Measurements from ENCODE around the gene CRHR2. TPM values are rescaled to one million over a fixed set of nuclear protein-coding genes. Genes with fewer than 3 reads are reported as not detected.

Gene CRHR2
- polyA plus RNA-seq, 1 of the 3 experiments (the other 2 are of a cell fraction): not detected

- H3K4me1 ChIP-seq (ENCODE audit: control insufficient read depth in 1 of 2, insufficient read depth in 2 of 2, low read depth in 1 of 2, low read length in 1 of 2): no peaks in the 10 kb centered on the region
- POLR2A ChIA-PET: no interaction called here
- 43% methylated on average over 4 of the region's 4 CpGs for WGBS (ENCODE audit: low lambda C conversion rate)
- H3K79me2 ChIP-seq (ENCODE audit: insufficient read depth): no peaks in the 10 kb centered on the region
- no peak overlapping the region for H3K9ac ChIP-seq
- CTCF ChIA-PET: interaction anchor here (0.8 to 2.1 kb wide), 6 partner anchors 14 to 238 kb away, joined by 3 to 5 read pairs (median 4); partner anchors contain the start of gene CRHR2
- H3K36me3 ChIP-seq (replicated peaks in 1 of 2; ENCODE audit: control insufficient read depth in 1 of 2, insufficient read depth in 2 of 2, low read length in 1 of 2): no peaks in the 10 kb centered on the region
- H4K20me1 ChIP-seq (ENCODE audit: insufficient read depth): no peaks in the 10 kb centered on the region
- no peak overlapping the region for H3K4me2 ChIP-seq
- no peak for DNase-seq
- no peaks in the 10 kb centered on the region for H3K9me2 ChIP-seq
- H3K9me3 ChIP-seq: no peaks in the 10 kb centered on the region
- H3K4me3 ChIP-seq (ENCODE audit: low read depth in 2 of 2, low read length in 1 of 2): no peak overlapping the region
- no peak overlapping the region for H2AFZ ChIP-seq (ENCODE audit: low read depth)
- H3K27ac ChIP-seq (ENCODE audit: low read depth in 2 of 2, low read length in 1 of 2): no peak overlapping the region
- TF ChIP-seq RAD21 (IDR thresholded peaks at IDR 0.05; ENCODE audit: low read length): no peak
- TF ChIP-seq TAF1 (IDR thresholded peaks at IDR 0.05; ENCODE audit: borderline replicate concordance, low read depth, low read length): no peak
- TF ChIP-seq SIN3A (IDR thresholded peaks at IDR 0.05; ENCODE audit: borderline replicate concordance, low read depth, low read length): no peak
- TF ChIP-seq TEAD4 (IDR thresholded peaks at IDR 0.05; ENCODE audit: borderline replicate concordance, insufficient read depth): no peak
- no peak for TF ChIP-seq NRF1 (IDR thresholded peaks at IDR 0.05; ENCODE audit: low read depth, low read length)
- TF ChIP-seq GATA2 (CRISPR knock-in tag; IDR thresholded peaks at IDR 0.05): no peak
- H3K27me3 ChIP-seq (ENCODE audit: insufficient read depth): peaks cover 36% of the 10 kb centered on the region
- no peaks in the 10 kb centered on the region for H3F3A ChIP-seq (replicated peaks; ENCODE audit: insufficient read depth)
Observed at GRCh38 chr7:30698481-30698880, 16.2 kb upstream of the CRHR2 start.

GRCh38 chr7:30697719-30698460 is 15.6 kb upstream of the CRHR2 start:
- Histone ChIP-seq H3K27me3 (ENCODE audit: insufficient read depth) (peaks cover 42% of the 10 kb centered on the region), H3K79me2 (ENCODE audit: insufficient read depth) (no peaks in the 10 kb centered on the region), H3K27ac (ENCODE audit: low read depth in 2 of 2, low read length in 1 of 2) (no peak overlapping the region), H3K9me3 (no peaks in the 10 kb centered on the region), H4K20me1 (ENCODE audit: insufficient read depth) (no peaks in the 10 kb centered on the region), H3K4me3 (ENCODE audit: low read depth in 2 of 2, low read length in 1 of 2) (no peak overlapping the region), H3K4me2 (no peak overlapping the region), H3F3A (replicated peaks; ENCODE audit: insufficient read depth) (no peaks in the 10 kb centered on the region), H3K4me1 (ENCODE audit: control insufficient read depth in 1 of 2, insufficient read depth in 2 of 2, low read depth in 1 of 2, low read length in 1 of 2) (no peaks in the 10 kb centered on the region), H2AFZ (ENCODE audit: low read depth) (no peak overlapping the region), H3K36me3 (replicated peaks in 1 of 2; ENCODE audit: control insufficient read depth in 1 of 2, insufficient read depth in 2 of 2, low read length in 1 of 2) (no peaks in the 10 kb centered on the region), H3K9ac (no peak overlapping the region), H3K9me2 (no peaks in the 10 kb centered on the region)
- DNase-seq: no peak
- whole genome bisulfite sequencing (ENCODE audit: low lambda C conversion rate): 52% methylated on average over 14 of the region's 15 CpGs
- ChIA-PET CTCF (interaction anchor here (0.8 to 2.1 kb wide), 10 partner anchors 11 to 237 kb away, joined by 3 to 9 read pairs (median 4); partner anchors contain the start of gene CRHR2), POLR2A (no interaction called here)
- TF ChIP-seq NFIC (IDR thresholded peaks at IDR 0.05; ENCODE audit: borderline replicate concordance) (no peak), TCF12 (IDR thresholded peaks at IDR 0.05) (no peak), EP300 (IDR thresholded peaks at IDR 0.05; ENCODE audit: borderline replicate concordance in 1 of 2, low read depth in 1 of 2, low read length in 1 of 2) (no peak), SMC3 (IDR thresholded peaks at IDR 0.05; ENCODE audit: low read depth, low read length) (no peak), USF2 (IDR thresholded peaks at IDR 0.05; ENCODE audit: borderline replicate concordance, low read depth, low read length) (no peak), TAF1 (IDR thresholded peaks at IDR 0.05; ENCODE audit: borderline replicate concordance, low read depth, low read length) (no peak), FOXM1 (IDR thresholded peaks at IDR 0.05; ENCODE audit: low read depth) (no peak), RFX5 (IDR thresholded peaks at IDR 0.05; ENCODE audit: low read length) (no peak), POLR2AphosphoS5 (IDR thresholded peaks at IDR 0.05; ENCODE audit: low read depth, low read length) (no peak), YY1 (IDR thresholded peaks at IDR 0.05; ENCODE audit: low read depth) (no peak), CHD2 (IDR thresholded peaks at IDR 0.05; ENCODE audit: low read length, partially characterized antibody) (no peak), REST (IDR thresholded peaks at IDR 0.05; ENCODE audit: low read depth, low read length) (no peak), RAD21 (IDR thresholded peaks at IDR 0.05; ENCODE audit: low read length) (no peak), MXI1 (IDR thresholded peaks at IDR 0.05; ENCODE audit: low read depth, low read length) (no peak), TEAD4 (IDR thresholded peaks at IDR 0.05; ENCODE audit: borderline replicate concordance, insufficient read depth) (no peak)
